KMS-11 (cell line): Measurements from ENCODE around the gene OR52J3.

Source experiments
- H2AFZ ChIP-seq: fragments of 200-600 bp; sonication (generic); 2 replicates; pipeline ENCODE4 v1.6.1; 2016; ENCODE audit warnings: antibody characterized with exemption, mixed run types, low read depth
- H3K27ac ChIP-seq: fragments of 200-600 bp; sonication (generic); 2 replicates; pipeline ENCODE4 v1.6.1; 2016; ENCODE audit warnings: mild to moderate bottlenecking, mixed run types
- H3K27me3 ChIP-seq: fragments of 200-600 bp; sonication (generic); 2 replicates; pipeline ENCODE4 v1.6.1; 2017; ENCODE audit warnings: mild to moderate bottlenecking, low read depth, mixed run types, moderate library complexity; ENCODE audit not compliant: insufficient read depth
- H3K36me3 ChIP-seq: fragments of 200-600 bp; sonication (generic); 2 replicates; pipeline ENCODE4 v1.6.1; 2017; ENCODE audit warnings: mild to moderate bottlenecking, mixed run types; ENCODE audit not compliant: insufficient read depth
- H3K4me1 ChIP-seq: fragments of 200-600 bp; sonication (generic); 2 replicates; pipeline ENCODE4 v1.6.1; 2016; ENCODE audit warnings: mild to moderate bottlenecking, low read depth, mixed run types; ENCODE audit not compliant: poor library complexity, severe bottlenecking
- H3K4me2 ChIP-seq: fragments of 200-600 bp; sonication (generic); 2 replicates; pipeline ENCODE4 v1.7.0; 2016; ENCODE audit warnings: mild to moderate bottlenecking, mixed run types
- H3K4me3 ChIP-seq: fragments of 200-600 bp; sonication (generic); IDR thresholded peaks from 2 replicates; pipeline ENCODE4 v1.6.1; 2017; ENCODE audit warnings: low read depth, low read length, mixed read lengths; ENCODE audit not compliant: insufficient read depth
- H3K79me2 ChIP-seq: fragments of 200-600 bp; sonication (generic); 2 replicates; pipeline ENCODE4 v1.6.1; 2016; ENCODE audit warnings: low read depth, mixed run types; ENCODE audit not compliant: insufficient read depth
- H3K9ac ChIP-seq: fragments of 200-600 bp; sonication (generic); 2 replicates; pipeline ENCODE4 v1.6.1; 2016; ENCODE audit warnings: mild to moderate bottlenecking, mixed run types
- H4K20me1 ChIP-seq: fragments of 200-600 bp; sonication (generic); 2 replicates; pipeline ENCODE4 v1.6.1; 2016; ENCODE audit warnings: mild to moderate bottlenecking, mixed run types; ENCODE audit not compliant: insufficient read depth
- CTCF ChIP-seq: fragments of 200-600 bp; sonication (generic); conservative IDR thresholded peaks from 2 replicates; pipeline ENCODE4 v1.6.1; 2017; ENCODE audit warnings: low read depth, mild to moderate bottlenecking, antibody characterized with exemption, low read length, moderate library complexity, mixed read lengths

The OR52J3 gene

GRCh38 chr11:5038341-5038740 lies 8.0 kb upstream of the OR52J3 start:
- Histone ChIP-seq H3K27me3 (no peaks in the 10 kb centered on the region), H2AFZ (no peak overlapping the region), H3K79me2 (no peaks in the 10 kb centered on the region), H3K4me3 (no peak overlapping the region), H3K9ac (no peak overlapping the region), H3K4me1 (no peaks in the 10 kb centered on the region), H3K36me3 (no peaks in the 10 kb centered on the region), H3K4me2 (no peak overlapping the region), H4K20me1 (no peaks in the 10 kb centered on the region), H3K27ac (no peak overlapping the region)
- TF ChIP-seq CTCF: no peak

GRCh38 chr11:5040876-5041275 lies 5.5 kb upstream of the OR52J3 start:
- H3K27ac ChIP-seq: no peak overlapping the region
- H3K4me3 ChIP-seq: no peak overlapping the region
- no peak overlapping the region for H3K9ac ChIP-seq
- H2AFZ ChIP-seq: no peak overlapping the region
- no peak overlapping the region for H3K4me2 ChIP-seq
- no peaks in the 10 kb centered on the region for H3K27me3 ChIP-seq
- H3K79me2 ChIP-seq: no peaks in the 10 kb centered on the region
- no peak for TF ChIP-seq CTCF
- H4K20me1 ChIP-seq: no peaks in the 10 kb centered on the region
- H3K4me1 ChIP-seq: no peaks in the 10 kb centered on the region
- no peaks in the 10 kb centered on the region for H3K36me3 ChIP-seq

GRCh38 chr11:5042091-5042490 lies 4.2 kb upstream of the OR52J3 start:
- H2AFZ ChIP-seq: no peak overlapping the region
- H3K27me3 ChIP-seq: no peaks in the 10 kb centered on the region
- H3K79me2 ChIP-seq: no peaks in the 10 kb centered on the region
- H4K20me1 ChIP-seq: no peaks in the 10 kb centered on the region
- H3K4me2 ChIP-seq: no peak overlapping the region
- H3K27ac ChIP-seq: no peak overlapping the region
- no peaks in the 10 kb centered on the region for H3K36me3 ChIP-seq
- H3K4me1 ChIP-seq: no peaks in the 10 kb centered on the region
- H3K9ac ChIP-seq: no peak overlapping the region
- no peak for TF ChIP-seq CTCF
- H3K4me3 ChIP-seq: no peak overlapping the region

- no peaks in the 10 kb centered on the region for H4K20me1 ChIP-seq
- no peak overlapping the region for H3K9ac ChIP-seq
- no peak overlapping the region for H3K4me3 ChIP-seq
- no peak overlapping the region for H3K27ac ChIP-seq
- H3K27me3 ChIP-seq: no peaks in the 10 kb centered on the region
- H3K4me1 ChIP-seq: no peaks in the 10 kb centered on the region
- H2AFZ ChIP-seq: no peak overlapping the region
- TF ChIP-seq CTCF: no peak
- H3K36me3 ChIP-seq: no peaks in the 10 kb centered on the region
- no peaks in the 10 kb centered on the region for H3K79me2 ChIP-seq
- no peak overlapping the region for H3K4me2 ChIP-seq
Measured at GRCh38 chr11:5043380-5043779, 2.9 kb upstream of the OR52J3 start.
